Mesenchymal stem cell (in vitro differentiated cells and primary cell): Measurements from ENCODE around the gene MTOR.

Experiments used
- DNase-seq: peaks from one replicate; pipeline ENCODE4 v3.0.0-alpha.2; 2013
- H2AFZ ChIP-seq: one replicate; pipeline ENCODE4 v1.6.1; 2013; ENCODE audit warnings: low read depth, mild to moderate bottlenecking, control low read depth, inconsistent platforms, low read length, moderate library complexity
- H2AK5ac ChIP-seq: 2 replicates; pipeline ENCODE4 v1.6.1; 2013; ENCODE audit warnings: low read length, moderate library complexity, mild to moderate bottlenecking, inconsistent platforms; ENCODE audit not compliant: severe bottlenecking
- H2BK120ac ChIP-seq: one replicate; pipeline ENCODE4 v1.6.1; 2013; ENCODE audit warnings: low read depth, mild to moderate bottlenecking, inconsistent platforms, low read length, moderate library complexity
- H2BK12ac ChIP-seq, 2 experiments: one replicate each; pipeline ENCODE4 v1.6.1; 2013; ENCODE audit warnings: inconsistent platforms in 2 of 2, low read length in 2 of 2, mild to moderate bottlenecking in 2 of 2, moderate library complexity in 2 of 2, control low read depth in 1 of 2
- H2BK15ac ChIP-seq: one replicate; pipeline ENCODE4 v1.6.1; 2013; ENCODE audit warnings: mild to moderate bottlenecking, low read depth, inconsistent platforms; ENCODE audit not compliant: poor library complexity, severe bottlenecking
- H2BK5ac ChIP-seq: 2 replicates; pipeline ENCODE4 v1.6.1; 2013; ENCODE audit warnings: low read depth, mild to moderate bottlenecking, low read length, control low read depth, inconsistent platforms; ENCODE audit not compliant: poor library complexity, severe bottlenecking
- H3K14ac ChIP-seq, 2 experiments: one replicate each; pipeline ENCODE4 v1.6.1; 2013; ENCODE audit warnings: inconsistent platforms in 2 of 2, low read length in 2 of 2, control low read depth in 1 of 2, mild to moderate bottlenecking in 1 of 2, moderate library complexity in 1 of 2
- H3K18ac ChIP-seq, 2 experiments: one replicate each; pipeline ENCODE4 v1.6.1; 2013; ENCODE audit warnings: inconsistent platforms in 2 of 2, low read length in 2 of 2, control low read depth in 1 of 2, low read depth in 1 of 2, mild to moderate bottlenecking in 1 of 2
- H3K23ac ChIP-seq, 2 experiments: one replicate each; pipeline ENCODE4 v1.6.1; 2013; ENCODE audit warnings: inconsistent platforms in 2 of 2, low read length in 2 of 2, mild to moderate bottlenecking in 2 of 2, moderate library complexity in 2 of 2, control low read depth in 1 of 2
- H3K27ac ChIP-seq: 2 replicates; pipeline ENCODE4 v1.5.1; 2013; ENCODE audit warnings: mild to moderate bottlenecking, moderate library complexity, low read length, control low read depth, inconsistent platforms; ENCODE audit not compliant: poor library complexity, severe bottlenecking
- H3K27me3 ChIP-seq, 2 experiments: 2 replicates each; pipeline versions ENCODE4 v1.6.1 to v1.7.0; 2013; ENCODE audit warnings: low read length in 2 of 2, mild to moderate bottlenecking in 2 of 2, moderate library complexity in 2 of 2, control low read depth in 1 of 2, inconsistent platforms in 1 of 2; ENCODE audit not compliant: control insufficient read depth in 1 of 2, insufficient read depth in 1 of 2
- H3K36me3 ChIP-seq, 2 experiments: 2 replicates each; pipeline versions ENCODE4 v1.6.1 to v1.7.0; 2013; ENCODE audit warnings: low read length in 2 of 2, control low read depth in 1 of 2, inconsistent platforms in 1 of 2, low read depth in 1 of 2, mild to moderate bottlenecking in 1 of 2; ENCODE audit not compliant: insufficient read depth in 2 of 2, control insufficient read depth in 1 of 2
- H3K4ac ChIP-seq, 2 experiments: one replicate each; pipeline ENCODE4 v1.6.1; 2013; ENCODE audit warnings: inconsistent platforms in 2 of 2, low read length in 2 of 2, mild to moderate bottlenecking in 2 of 2, moderate library complexity in 2 of 2, control low read depth in 1 of 2, low read depth in 1 of 2
- H3K4me1 ChIP-seq: 2 replicates; pipeline ENCODE4 v1.6.1; 2013; ENCODE audit warnings: low read depth, low read length, control low read depth; ENCODE audit not compliant: control insufficient read depth, insufficient read depth
- H3K4me2 ChIP-seq: 2 replicates; pipeline ENCODE4 v1.6.1; 2013; ENCODE audit warnings: low read length, mild to moderate bottlenecking, inconsistent platforms; ENCODE audit not compliant: poor library complexity, severe bottlenecking
- H3K4me3 ChIP-seq, 2 experiments: 2 replicates each; pipeline versions ENCODE4 v1.5.1 to v1.7.0; 2013; ENCODE audit warnings: low read length in 2 of 2, mild to moderate bottlenecking in 2 of 2, control low read depth in 1 of 2, low read depth in 1 of 2; ENCODE audit not compliant: insufficient read depth in 1 of 2
- H3K79me1 ChIP-seq: replicated peaks from 2 replicates; pipeline ENCODE4 v1.6.1; 2013; ENCODE audit warnings: mild to moderate bottlenecking, control low read depth, low read length, inconsistent platforms; ENCODE audit not compliant: poor library complexity, severe bottlenecking
- H3K9ac ChIP-seq: 2 replicates; pipeline ENCODE4 v1.7.0; 2013; ENCODE audit warnings: mild to moderate bottlenecking, low read length, moderate library complexity
- H3K9me3 ChIP-seq: 2 replicates; pipeline ENCODE4 v1.7.0; 2013; ENCODE audit warnings: mild to moderate bottlenecking, low read length; ENCODE audit not compliant: control insufficient read depth
- H4K8ac ChIP-seq: one replicate; pipeline ENCODE4 v1.6.1; 2013; ENCODE audit warnings: inconsistent platforms, mild to moderate bottlenecking, low read length, moderate library complexity
- H4K91ac ChIP-seq: one replicate; pipeline ENCODE4 v1.6.1; 2013; ENCODE audit warnings: mild to moderate bottlenecking, low read length, inconsistent platforms
- WGBS: methylation state at CpG from one replicate; pipeline ENCODE4 v1.1.7; 2013; ENCODE audit warnings: mixed read lengths; 5-methylcytosine and 5-hydroxymethylcytosine counted together

MTOR gene

DNA sequence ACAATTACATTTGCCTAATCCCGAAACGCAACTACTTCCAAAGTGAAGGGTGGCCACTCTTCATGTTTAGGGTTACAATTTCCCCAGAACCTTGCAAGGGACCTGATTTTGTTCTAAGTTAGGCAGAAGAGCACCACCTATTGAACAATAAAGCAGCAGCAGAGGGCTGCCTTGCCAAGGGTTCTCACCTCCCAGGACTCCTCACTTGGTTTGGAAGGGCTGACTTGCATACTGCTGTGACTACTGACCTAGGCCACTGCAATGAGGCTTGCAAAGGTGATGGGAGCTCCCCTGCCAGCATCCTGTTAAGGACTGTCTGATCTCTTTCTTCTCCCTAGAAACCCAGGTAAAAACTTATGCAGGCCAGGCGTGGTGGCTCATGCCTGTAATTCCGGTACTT, 14.2 kb downstream of the MTOR start:
- Histone ChIP-seq H3K23ac (no peak overlapping the region), H3K27ac (no peak overlapping the region), H2BK5ac (no peak overlapping the region), H3K9me3 (no peaks in the 10 kb centered on the region), H3K18ac (no peak overlapping the region), H2AFZ (no peak overlapping the region), H2AK5ac (no peak overlapping the region), H3K4me2 (no peak overlapping the region), H3K27me3 (no peaks in the 10 kb centered on the region), H2BK12ac (no peak overlapping the region), H3K36me3 (peaks cover 43 to 74% of the 10 kb centered on the region in 2 experiments), H2BK120ac (no peak overlapping the region), H3K9ac (no peak overlapping the region), H3K4ac (no peak overlapping the region), H4K8ac (no peak overlapping the region), H2BK15ac (no peak overlapping the region), H4K91ac (no peak overlapping the region), H3K14ac (no peak overlapping the region), H3K79me1 (peaks cover 13% of the 10 kb centered on the region), H3K4me3 (no peak overlapping the region), H3K4me1 (no peaks in the 10 kb centered on the region)
- DNase-seq: no peak
- 97% methylated on average over 4 of the region's 4 CpGs for WGBS

DNA sequence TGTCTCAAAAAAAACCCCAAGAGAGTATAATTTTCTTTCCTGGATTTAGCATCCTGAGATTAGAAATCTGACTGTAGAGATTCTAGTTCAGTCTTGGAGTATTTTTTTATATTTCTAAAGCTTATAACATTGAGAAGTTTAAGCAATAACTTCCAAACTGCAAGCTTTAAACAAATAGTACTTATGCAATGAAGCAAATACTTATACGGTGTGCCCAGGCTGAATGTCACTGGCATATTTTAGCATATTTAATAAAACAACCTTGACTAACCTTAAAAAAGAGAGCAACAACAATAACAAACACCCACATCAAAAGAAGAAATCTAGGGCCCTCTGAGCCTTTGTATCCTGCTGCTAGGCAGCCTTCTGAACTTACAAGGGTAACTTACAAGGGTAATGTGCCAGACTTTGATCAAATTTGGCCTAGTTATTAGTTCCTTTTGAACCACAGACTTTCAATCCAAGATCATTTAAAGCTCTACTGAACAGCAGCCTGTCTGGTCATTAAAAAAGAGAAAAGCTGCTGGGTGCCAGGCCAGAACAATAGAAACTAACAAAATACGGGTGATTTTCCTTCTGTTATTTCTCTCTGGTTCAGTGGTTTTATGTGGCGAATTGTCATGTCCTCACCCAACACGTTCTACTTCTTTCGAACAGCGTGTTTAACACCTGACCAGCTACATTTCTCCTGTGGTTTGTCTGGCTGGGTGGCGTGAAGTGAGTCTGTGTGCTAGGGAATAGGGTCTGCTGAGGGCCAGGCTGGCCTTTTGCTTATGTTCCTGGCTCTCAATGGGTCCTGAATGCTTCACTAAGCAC, 16.2 kb downstream of the MTOR start:
- Histone ChIP-seq H3K18ac (no peak overlapping the region), H3K4me3 (no peak overlapping the region), H3K14ac (no peak overlapping the region), H3K9ac (no peak overlapping the region), H2AK5ac (no peak overlapping the region), H3K79me1 (peaks cover 9% of the 10 kb centered on the region), H2AFZ (no peak overlapping the region), H2BK15ac (no peak overlapping the region), H2BK5ac (no peak overlapping the region), H4K8ac (no peak overlapping the region), H4K91ac (no peak overlapping the region), H3K23ac (no peak overlapping the region), H3K4ac (no peak overlapping the region), H2BK120ac (no peak overlapping the region), H2BK12ac (no peak overlapping the region), H3K36me3 (peaks cover 44 to 69% of the 10 kb centered on the region in 2 experiments), H3K4me2 (no peak overlapping the region), H3K4me1 (no peaks in the 10 kb centered on the region), H3K27ac (no peak overlapping the region), H3K27me3 (no peaks in the 10 kb centered on the region), H3K9me3 (no peaks in the 10 kb centered on the region)
- no peak for DNase-seq
- 98% methylated on average over 7 of the region's 7 CpGs for WGBS

DNA sequence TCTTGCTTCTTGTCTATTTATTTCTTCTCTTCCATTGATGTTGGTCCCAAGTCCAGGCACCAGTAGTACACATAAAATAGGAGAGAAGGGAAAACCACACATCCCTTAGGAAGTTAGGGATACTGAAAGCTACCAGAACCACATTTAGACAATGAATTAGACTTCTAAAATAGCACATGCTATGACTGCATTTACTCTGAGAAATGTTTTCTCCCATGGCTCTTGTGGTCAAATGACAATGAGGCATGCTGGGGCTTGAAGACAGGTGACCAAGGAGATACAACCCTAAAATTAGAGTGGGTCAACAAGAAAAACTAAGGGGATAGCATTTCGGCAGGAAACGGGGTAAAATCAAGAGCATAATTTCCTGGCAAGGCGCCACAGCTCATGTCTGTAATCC, 17.1 kb downstream of the MTOR start:
- no peak overlapping the region for H3K4me2 ChIP-seq
- no peak overlapping the region for H3K14ac ChIP-seq
- H2BK120ac ChIP-seq: no peak overlapping the region
- H3K9ac ChIP-seq: no peak overlapping the region
- no peak overlapping the region for H3K4ac ChIP-seq
- H4K8ac ChIP-seq: no peak overlapping the region
- H2BK12ac ChIP-seq: no peak overlapping the region
- peaks cover 40 to 68% of the 10 kb centered on the region in 2 experiments for H3K36me3 ChIP-seq
- H3K79me1 ChIP-seq: peaks cover 7% of the 10 kb centered on the region
- no peaks in the 10 kb centered on the region for H3K9me3 ChIP-seq
- WGBS: 97% methylated on average over 3 of the region's 3 CpGs
- H2BK15ac ChIP-seq: no peak overlapping the region
- no peak for DNase-seq
- no peak overlapping the region for H3K23ac ChIP-seq
- H3K27me3 ChIP-seq: no peaks in the 10 kb centered on the region
- H3K27ac ChIP-seq: no peak overlapping the region
- H3K18ac ChIP-seq: no peak overlapping the region
- H4K91ac ChIP-seq: no peak overlapping the region
- no peak overlapping the region for H2BK5ac ChIP-seq
- no peaks in the 10 kb centered on the region for H3K4me1 ChIP-seq
- no peak overlapping the region for H3K4me3 ChIP-seq
- no peak overlapping the region for H2AFZ ChIP-seq
- no peak overlapping the region for H2AK5ac ChIP-seq

DNA sequence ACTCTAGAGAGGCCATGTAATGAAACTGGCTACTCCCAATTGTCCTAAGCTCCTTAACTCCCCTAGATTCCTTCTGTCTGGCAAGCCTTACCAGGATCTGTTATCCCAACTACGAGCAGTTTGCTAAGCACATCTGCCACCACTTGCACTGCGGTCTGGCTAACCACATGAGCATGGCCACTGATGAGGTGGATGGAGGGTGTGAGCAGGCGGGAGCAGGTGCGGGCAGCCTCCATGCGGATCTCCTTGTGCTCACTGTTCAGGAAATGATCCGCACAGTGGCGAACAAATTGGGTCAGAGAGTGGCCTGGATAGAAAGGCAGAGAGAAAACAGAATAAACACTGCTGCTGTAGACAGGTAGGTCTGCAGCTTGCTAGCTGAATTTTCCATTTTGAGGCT, 24.0 kb downstream of the MTOR start:
- no peak overlapping the region for H2BK15ac ChIP-seq
- no peak for DNase-seq
- H3K4me2 ChIP-seq: no peak overlapping the region
- H3K79me1 ChIP-seq: peaks cover 26% of the 10 kb centered on the region
- H3K36me3 ChIP-seq: peaks cover 54 to 90% of the 10 kb centered on the region in 2 experiments
- no peak overlapping the region for H2BK120ac ChIP-seq
- no peak overlapping the region for H3K27ac ChIP-seq
- H3K4ac ChIP-seq: no peak overlapping the region
- no peaks in the 10 kb centered on the region for H3K4me1 ChIP-seq
- peak overlapping the region; percentile 25 for H4K91ac ChIP-seq
- H3K23ac ChIP-seq: no peak overlapping the region
- no peaks in the 10 kb centered on the region for H3K9me3 ChIP-seq
- no peak overlapping the region for H2AFZ ChIP-seq
- no peak overlapping the region for H2BK5ac ChIP-seq
- H3K14ac ChIP-seq: no peak overlapping the region
- no peak overlapping the region for H3K9ac ChIP-seq
- no peak overlapping the region for H3K18ac ChIP-seq
- H2BK12ac ChIP-seq: no peak overlapping the region
- no peaks in the 10 kb centered on the region for H3K27me3 ChIP-seq
- no peak overlapping the region for H2AK5ac ChIP-seq
- no peak overlapping the region for H3K4me3 ChIP-seq
- WGBS: 98% methylated on average over 7 of the region's 7 CpGs
- H4K8ac ChIP-seq: no peak overlapping the region
